Measurements from ENCODE around the gene SOX15. TPM values are rescaled to one million over a fixed set of nuclear protein-coding genes. Genes with fewer than 3 reads are reported as not detected.
A peak's percentile ranks its signal among the peaks of the same experiment; 100 is the strongest.

The SOX15 gene
- total RNA-seq, 4 donors from 2014 or later = 1.9 to 2.7 (median 2.4) TPM; not detected in 1

GRCh38 chr17:7573324-7574080, 16.4 kb downstream of the SOX15 start:
- Histone ChIP-seq H3K36me3 (peaks cover 0 to 70% (median 0%) of the 10 kb centered on the region in 3 donors), H3K9me3 (no peaks in the 10 kb centered on the region), H3K27ac (peak overlapping the region; percentile 99 to 100 (median 100)), H3K27me3 (no peaks in the 10 kb centered on the region), H3K4me3 (peak overlapping the region; percentile 93 to 100 (median 98)), H3K4me1 (peaks cover under 1 to 53% (median 14%) of the 10 kb centered on the region in 4 donors)
- TF ChIP-seq POLR2A (IDR thresholded peaks at IDR 0.05) = peak in 1 of 2 donors; percentile 53
- TF ChIP-seq CTCF (IDR thresholded peaks at IDR 0.05) = no peak
- DNase-seq = peak; percentile 91 to 95 (median 93)

GRCh38 chr17:7572588-7573323, 17.1 kb downstream of the SOX15 start:
- Histone ChIP-seq H3K9me3 (no peaks in the 10 kb centered on the region), H3K27ac (peak overlapping the region; percentile 99 to 100 (median 100)), H3K4me3 (peak overlapping the region; percentile 93 to 100 (median 98)), H3K4me1 (peaks cover 2 to 51% (median 13%) of the 10 kb centered on the region in 4 donors), H3K36me3 (peaks cover 0 to 62% (median 0%) of the 10 kb centered on the region in 3 donors), H3K27me3 (no peaks in the 10 kb centered on the region)
- peak; percentile 99 for TF ChIP-seq POLR2A (IDR thresholded peaks at IDR 0.05)
- TF ChIP-seq CTCF (IDR thresholded peaks at IDR 0.05) = peak in 3 of 6 experiments; percentile 6 to 20 (median 12)
- peak in 2 of 3 donors; percentile 71 to 100 for DNase-seq

GRCh38 chr17:7572338-7572587, 17.6 kb downstream of the SOX15 start:
- no peaks in the 10 kb centered on the region for H3K27me3 ChIP-seq
- peaks cover 2 to 47% (median 13%) of the 10 kb centered on the region in 4 donors for H3K4me1 ChIP-seq
- peaks cover 0 to 60% (median 0%) of the 10 kb centered on the region in 3 donors for H3K36me3 ChIP-seq
- TF ChIP-seq POLR2A (IDR thresholded peaks at IDR 0.05) (no peak), CTCF (IDR thresholded peaks at IDR 0.05) (no peak)
- H3K27ac ChIP-seq = peak overlapping the region; percentile 92 to 100 (median 96)
- H3K9me3 ChIP-seq = no peaks in the 10 kb centered on the region
- DNase-seq = peak in 2 of 3 donors; percentile 100
- peak overlapping the region; percentile 45 to 93 (median 52) for H3K4me3 ChIP-seq

- Histone ChIP-seq H3K27ac (no peak overlapping the region), H3K4me1 (peaks cover 2 to 28% (median 13%) of the 10 kb centered on the region in 4 donors), H3K9me3 (no peaks in the 10 kb centered on the region), H3K27me3 (no peaks in the 10 kb centered on the region), H3K36me3 (peaks cover 0 to 59% (median 0%) of the 10 kb centered on the region in 3 donors), H3K4me3 (no peak overlapping the region)
- DNase-seq = no peak
- no peak for TF ChIP-seq CTCF (IDR thresholded peaks at IDR 0.05)
- no peak for TF ChIP-seq POLR2A (IDR thresholded peaks at IDR 0.05)
Observed at GRCh38 chr17:7570351-7570750, 19.5 kb downstream of the SOX15 start.

- Histone ChIP-seq H3K4me3 (no peak overlapping the region), H3K36me3 (peaks cover 0 to 59% (median 0%) of the 10 kb centered on the region in 3 donors), H3K27ac (no peak overlapping the region), H3K4me1 (peaks cover 2 to 22% (median 10%) of the 10 kb centered on the region in 4 donors), H3K9me3 (no peaks in the 10 kb centered on the region), H3K27me3 (no peaks in the 10 kb centered on the region)
- no peak for DNase-seq
- TF ChIP-seq CTCF (IDR thresholded peaks at IDR 0.05) (no peak), POLR2A (IDR thresholded peaks at IDR 0.05) (no peak)
Observed at GRCh38 chr17:7569571-7569970, 20.3 kb downstream of the SOX15 start.

Data from Peyer's patch (tissue), 4 donors.